MM.1S (cell line): Measurements from ENCODE around the gene PLEKHA3.
A peak's percentile ranks its signal among the peaks of the same experiment; 100 is the strongest.

Experiments
- DNase-seq: peaks from one replicate; pipeline ENCODE4 v3.0.0-alpha.2; 2015
- H2AFZ ChIP-seq: fragments of 300-600 bp; sonication (generic); 2 replicates; pipeline ENCODE4 v1.6.0; 2016; ENCODE audit warnings: antibody characterized with exemption, low read length
- H3F3A ChIP-seq: fragments of 300-600 bp; sonication (generic); 2 replicates; pipeline ENCODE4 v1.6.1; 2016; ENCODE audit warnings: mild to moderate bottlenecking, antibody characterized with exemption, low read length, moderate library complexity, mixed read lengths; ENCODE audit not compliant: insufficient read depth
- H3K27ac ChIP-seq: fragments of 300-600 bp; sonication (generic); 2 replicates; pipeline ENCODE4 v1.5.1; 2016; ENCODE audit warnings: mild to moderate bottlenecking, low read length
- H3K27me3 ChIP-seq: fragments of 300-600 bp; sonication (generic); replicated peaks from 2 replicates; pipeline ENCODE4 v1.6.0; 2016; ENCODE audit warnings: low read length; ENCODE audit not compliant: insufficient read depth
- H3K36me3 ChIP-seq: fragments of 300-600 bp; sonication (generic); replicated peaks from 2 replicates; pipeline ENCODE4 v1.6.1; 2016; ENCODE audit warnings: mild to moderate bottlenecking, low read length, mixed read lengths; ENCODE audit not compliant: insufficient read depth
- H3K4me1 ChIP-seq: fragments of 300-600 bp; sonication (generic); 2 replicates; pipeline ENCODE4 v1.6.1; 2016; ENCODE audit warnings: low read length, mixed read lengths
- H3K4me2 ChIP-seq: fragments of 300-600 bp; sonication (generic); 2 replicates; pipeline ENCODE4 v1.6.0; 2016; ENCODE audit warnings: low read depth, low read length
- H3K4me3 ChIP-seq: fragments of 300-600 bp; sonication (generic); 2 replicates; pipeline ENCODE4 v1.5.1; 2016; ENCODE audit warnings: low read length, mixed read lengths
- H3K79me2 ChIP-seq: fragments of 300-600 bp; sonication (generic); 2 replicates; pipeline ENCODE4 v1.6.1; 2016; ENCODE audit warnings: mixed run types, low read length, mixed read lengths
- H3K9ac ChIP-seq: fragments of 300-600 bp; sonication (generic); 2 replicates; pipeline ENCODE4 v1.6.1; 2016; ENCODE audit warnings: low read length, mixed read lengths
- H3K9me2 ChIP-seq: fragments of 300-600 bp; sonication (generic); replicated peaks from 2 replicates; pipeline ENCODE4 v1.6.1; 2016; ENCODE audit warnings: mild to moderate bottlenecking, low read length, mixed read lengths; ENCODE audit not compliant: insufficient read depth
- H3K9me3 ChIP-seq: fragments of 300-600 bp; sonication (generic); replicated peaks from 2 replicates; pipeline ENCODE4 v1.6.1; 2016; ENCODE audit warnings: mild to moderate bottlenecking, low read length, mixed read lengths; ENCODE audit not compliant: insufficient read depth
- H4K20me1 ChIP-seq: fragments of 300-600 bp; sonication (generic); 2 replicates; pipeline ENCODE4 v1.6.1; 2016; ENCODE audit warnings: mild to moderate bottlenecking, low read length, moderate library complexity, mixed read lengths; ENCODE audit not compliant: insufficient read depth
- CTCF ChIP-seq: fragments of 300-600 bp; sonication (generic); IDR thresholded peaks from 2 replicates; pipeline ENCODE4 v1.5.1; 2016; ENCODE audit warnings: antibody characterized with exemption, low read length, mixed read lengths
- EZH2 ChIP-seq: fragments of 300-600 bp; sonication (generic); optimal IDR thresholded peaks from 2 replicates; pipeline ENCODE3; 2017; ENCODE audit warnings: low read depth, mild to moderate bottlenecking, antibody characterized with exemption, low read length, mixed read lengths
- EZH2phosphoT487 ChIP-seq: fragments of 300-600 bp; sonication (generic); IDR thresholded peaks from 2 replicates; pipeline ENCODE4 v1.6.1; 2018; ENCODE audit warnings: antibody characterized with exemption, low read length

PLEKHA3 gene

GRCh38 chr2:178477443-178478129 is 2.7 kb upstream of the PLEKHA3 start:
- H3K79me2 ChIP-seq, result peaks cover 20% of the 10 kb centered on the region
- no peak for DNase-seq
- peaks cover 25% of the 10 kb centered on the region for H3K4me1 ChIP-seq
- H3K9me2 ChIP-seq, result no peaks in the 10 kb centered on the region
- TF ChIP-seq CTCF, result no peak
- TF ChIP-seq EZH2phosphoT487, result no peak
- TF ChIP-seq EZH2, result no peak
- H3K4me2 ChIP-seq, result peak overlapping the region; percentile 63
- peak overlapping the region; percentile 85; the same call in 1 of the 2 replicates for H3K27ac ChIP-seq
- H3K9me3 ChIP-seq, result no peaks in the 10 kb centered on the region
- H3F3A ChIP-seq, result peaks cover 25% of the 10 kb centered on the region
- H3K9ac ChIP-seq, result peak overlapping the region; percentile 73; the same call in 1 of the 2 replicates
- H4K20me1 ChIP-seq, result no peaks in the 10 kb centered on the region
- H3K36me3 ChIP-seq, result no peaks in the 10 kb centered on the region
- peak overlapping the region; percentile 73 for H3K4me3 ChIP-seq
- H2AFZ ChIP-seq, result peak overlapping the region; percentile 81
- H3K27me3 ChIP-seq, result no peaks in the 10 kb centered on the region

DNA sequence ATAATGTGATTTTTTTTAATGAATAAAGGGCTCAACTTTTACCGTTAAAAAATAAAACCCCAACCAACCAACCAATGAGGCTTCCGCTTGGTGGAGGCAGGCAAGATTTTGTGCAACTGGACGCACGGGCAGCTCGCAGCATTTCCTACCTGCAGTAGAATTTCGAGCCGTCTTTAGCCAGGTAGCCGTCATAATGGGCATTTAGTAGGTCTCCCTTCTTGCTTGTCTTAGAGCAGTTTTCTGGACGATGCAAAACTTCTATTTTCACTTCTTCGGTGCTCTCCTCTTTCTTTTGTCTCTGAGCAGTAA is 2.2 kb upstream of the PLEKHA3 start:
- peaks cover 25% of the 10 kb centered on the region for H3K4me1 ChIP-seq
- no peak for DNase-seq
- peak overlapping the region; percentile 63; the same call in 1 of the 2 replicates for H3K4me2 ChIP-seq
- no peaks in the 10 kb centered on the region for H4K20me1 ChIP-seq
- peaks cover 25% of the 10 kb centered on the region for H3K79me2 ChIP-seq
- no peaks in the 10 kb centered on the region for H3K9me3 ChIP-seq
- peak overlapping the region; percentile 85; the same call in 1 of the 2 replicates for H3K27ac ChIP-seq
- H3K9me2 ChIP-seq, result no peaks in the 10 kb centered on the region
- H3K36me3 ChIP-seq, result no peaks in the 10 kb centered on the region
- TF ChIP-seq CTCF (no peak), EZH2phosphoT487 (no peak), EZH2 (no peak)
- peak overlapping the region; percentile 73 for H3K4me3 ChIP-seq
- peaks cover 25% of the 10 kb centered on the region for H3F3A ChIP-seq
- peak overlapping the region; percentile 73 for H3K9ac ChIP-seq
- no peaks in the 10 kb centered on the region for H3K27me3 ChIP-seq
- peak overlapping the region; percentile 81 for H2AFZ ChIP-seq

GRCh38 chr2:178478439-178479274 is 1.6 kb upstream of the PLEKHA3 start, which contains the start of gene FKBP7:
FKBP7 (minus strand) TSS chr2:178478600; CDS start chr2:178478499, 101 bp downstream.
- Histone ChIP-seq H3K27ac (peak within 1 kb of the TSS; percentile 85), H3K79me2 (peaks cover 31% of the 10 kb centered on the region), H3K27me3 (no peaks in the 10 kb centered on the region), H3F3A (peaks cover 25% of the 10 kb centered on the region), H2AFZ (peak within 1 kb of the TSS; percentile 81), H3K9me3 (no peaks in the 10 kb centered on the region), H3K9ac (peak within 1 kb of the TSS; percentile 73), H3K4me1 (peaks cover 25% of the 10 kb centered on the region), H3K4me3 (peak within 1 kb of the TSS; percentile 73), H3K9me2 (no peaks in the 10 kb centered on the region), H3K4me2 (peak within 1 kb of the TSS; percentile 63), H3K36me3 (no peaks in the 10 kb centered on the region), H4K20me1 (no peaks in the 10 kb centered on the region)
- peak; percentile 88 for DNase-seq
- TF ChIP-seq EZH2 (no peak), CTCF (peak; percentile 87)
